COLO668 (cell line): ENCODE data around the gene TRIM15.
"Not testable (repeated sequence)": the region's sequence is repeated elsewhere in the genome, so short reads cannot be mapped to it uniquely, and the experiment has no call there.

Experiments used
- DNase-seq: peaks from one replicate; lab custom pipeline; 2025; ENCODE audit not compliant: unreplicated experiment; lab: John Stamatoyannopoulos, UW

TRIM15 gene

GRCh38 chr6:30195951-30196350 lies 32.6 kb downstream of the TRIM15 start:
- DNase-seq: no peak

- DNase-seq: no peak
These were observed 33.0 kb downstream of the TRIM15 start for GRCh38 chr6:30196376-30196775.

- DNase-seq: no peak
These were observed 35.1 kb downstream of the TRIM15 start for GRCh38 chr6:30198166-30199084.

GRCh38 chr6:30200551-30201281 lies 37.4 kb downstream of the TRIM15 start:
- no peak for DNase-seq

- DNase-seq: no peak
These were observed 39.0 kb downstream of the TRIM15 start for GRCh38 chr6:30202366-30202765.

GRCh38 chr6:30204116-30204515 lies 40.8 kb downstream of the TRIM15 start:
- no peak for DNase-seq

- no peak for DNase-seq
These were observed 42.8 kb downstream of the TRIM15 start for GRCh38 chr6:30206152-30206551.

- DNase-seq: no peak
These were observed 43.7 kb downstream of the TRIM15 start for GRCh38 chr6:30206799-30207618.

- DNase-seq: no peak
These were observed 44.4 kb downstream of the TRIM15 start for GRCh38 chr6:30207619-30208295.

GRCh38 chr6:30211306-30211705 lies 48.0 kb downstream of the TRIM15 start:
- DNase-seq: no peak

GRCh38 chr6:30211899-30212298 lies 48.6 kb downstream of the TRIM15 start:
- DNase-seq: no peak

GRCh38 chr6:30212865-30213666 lies 49.7 kb downstream of the TRIM15 start, which contains the start of gene TRIM26:
Gene TRIM26 (minus strand): TSS chr6:30213406. CDS start chr6:30199103, 14,303 bp downstream.
- DNase-seq: peak; percentile 90

- DNase-seq: no peak
These were observed 50.3 kb downstream of the TRIM15 start for GRCh38 chr6:30213667-30213956.

- peak; percentile 76 for DNase-seq
These were observed 50.8 kb downstream of the TRIM15 start for GRCh38 chr6:30213957-30214656.

- no peak for DNase-seq
These were observed 51.3 kb downstream of the TRIM15 start for GRCh38 chr6:30214657-30214982.

GRCh38 chr6:30216096-30216495 lies 52.8 kb downstream of the TRIM15 start:
- no peak for DNase-seq

- peak; percentile 62 for DNase-seq
These were observed 55.9 kb downstream of the TRIM15 start for GRCh38 chr6:30219244-30219643.

- DNase-seq: not testable (repeated sequence)
These were observed 58.0 kb downstream of the TRIM15 start for GRCh38 chr6:30221395-30221794.

- not testable (repeated sequence) for DNase-seq
These were observed 58.6 kb downstream of the TRIM15 start for GRCh38 chr6:30221956-30222355.
